ENCODE measurements around the gene ARPC3.

- peak; percentile 10 for TF ChIP-seq POLR2A (IDR thresholded peaks at IDR 0.05; ENCODE audit: low read length)
- no peak for TF ChIP-seq GATA1 (IDR thresholded peaks at IDR 0.05; ENCODE audit: low read depth, low read length)
These were observed 46.0 kb downstream of the ARPC3 start for GRCh38 chr12:110403976-110404682.
